HG03045 (cell line): Measurements from ENCODE around the gene MACROD2.

Experiments
- ATAC-seq: cut with Tn5 transposase; IDR thresholded peaks from one replicate; pipeline ENCODE4 v1.9.1; 2021; ENCODE audit warnings: mild to moderate bottlenecking, moderate library complexity; ENCODE audit not compliant: unreplicated experiment

MACROD2 gene

DNA sequence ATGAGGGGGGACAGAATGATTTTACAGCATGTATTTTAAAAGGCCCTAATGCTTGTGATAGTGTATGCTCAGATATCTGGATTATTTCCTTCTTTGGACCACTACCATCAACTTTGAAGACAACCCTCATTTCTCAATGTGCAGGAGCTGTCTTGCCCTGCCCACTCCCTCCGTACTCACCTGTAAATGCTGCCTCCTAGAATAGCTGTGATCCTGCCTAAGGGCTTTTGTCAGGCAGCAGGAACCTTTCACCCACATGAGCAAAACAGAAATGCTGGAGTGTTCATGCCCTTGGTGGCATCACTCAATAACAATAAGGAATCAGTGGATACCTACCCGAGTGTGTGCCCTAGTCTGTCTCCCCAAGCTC is 1065.7 kb downstream of the MACROD2 start:
- no peak for ATAC-seq

DNA sequence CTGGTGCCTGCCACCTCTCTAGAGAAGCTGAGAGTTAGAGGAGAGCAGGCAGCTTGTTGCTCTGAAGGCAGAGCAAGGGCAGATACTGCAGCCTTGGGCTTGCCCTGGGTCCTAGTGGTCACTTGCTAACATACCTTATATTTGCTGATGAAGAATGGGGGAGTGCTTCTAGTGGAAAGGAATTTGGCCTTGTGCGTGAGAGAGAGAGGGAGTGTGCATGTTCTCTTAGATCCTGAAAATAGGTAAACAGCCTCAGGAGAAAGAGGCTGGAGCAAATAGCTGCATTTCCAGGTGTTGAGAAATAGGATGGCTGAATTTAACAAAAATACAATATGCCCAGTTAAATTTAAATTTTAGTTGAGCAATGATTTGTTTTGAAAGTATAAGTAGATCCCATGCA is 1066.6 kb downstream of the MACROD2 start:
- ATAC-seq, result no peak

DNA sequence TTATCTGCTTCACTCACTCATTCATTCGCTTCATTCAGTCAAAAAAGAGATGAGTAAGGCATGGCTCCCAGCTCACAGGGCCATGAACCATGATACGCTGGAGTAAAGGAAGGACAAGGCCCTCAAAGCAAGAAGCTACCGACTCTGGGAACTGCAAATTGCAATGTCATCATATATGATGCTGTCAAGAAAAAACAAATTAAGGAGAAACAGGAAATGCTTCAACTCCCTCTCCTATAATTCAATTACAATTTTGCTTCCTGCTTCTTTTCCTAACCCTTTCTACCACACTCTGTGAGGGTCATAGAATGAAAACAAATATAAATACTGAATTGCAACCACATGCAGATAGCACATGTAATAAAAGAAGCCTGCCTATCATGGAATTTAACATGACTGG is 1067.8 kb downstream of the MACROD2 start:
- no peak for ATAC-seq

DNA sequence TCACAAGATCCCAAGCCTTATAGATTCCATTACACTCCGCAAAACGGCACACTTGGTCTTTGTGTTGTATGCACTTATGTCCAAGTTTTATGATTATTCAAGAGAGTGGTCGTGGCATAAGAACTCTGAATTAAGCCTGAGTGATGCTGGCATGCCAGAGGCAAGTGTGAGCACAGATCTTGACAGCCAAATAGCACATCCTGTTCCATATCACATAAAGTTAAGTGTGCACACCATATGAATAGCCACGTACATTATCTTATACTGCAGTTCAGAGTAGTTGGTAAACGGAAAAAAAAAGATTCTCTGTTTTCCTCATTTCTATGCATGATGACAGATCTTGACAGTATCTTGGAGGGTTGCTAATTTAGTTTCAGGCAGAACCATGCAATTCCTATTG is 1069.4 kb downstream of the MACROD2 start:
- no peak for ATAC-seq

DNA sequence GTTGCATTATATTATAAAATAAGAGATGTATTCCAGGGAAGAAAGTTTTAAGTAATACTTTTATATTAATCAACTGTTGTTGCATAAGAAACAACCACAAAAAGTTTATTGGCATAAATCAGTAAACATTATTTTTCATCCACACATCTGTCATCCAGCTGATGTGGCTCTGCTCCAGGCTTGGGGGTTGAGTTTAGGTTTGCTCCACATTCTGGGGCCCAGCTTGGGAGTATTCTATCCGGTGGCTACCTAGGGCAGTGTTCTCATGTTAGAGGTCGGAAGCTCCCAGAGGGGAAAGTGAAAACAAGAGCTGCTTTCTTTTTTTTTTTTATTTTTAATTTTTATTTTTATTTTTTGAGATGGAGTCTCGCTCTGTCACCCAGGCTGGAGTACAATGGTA is 1070.5 kb downstream of the MACROD2 start:
- ATAC-seq, result no peak

DNA sequence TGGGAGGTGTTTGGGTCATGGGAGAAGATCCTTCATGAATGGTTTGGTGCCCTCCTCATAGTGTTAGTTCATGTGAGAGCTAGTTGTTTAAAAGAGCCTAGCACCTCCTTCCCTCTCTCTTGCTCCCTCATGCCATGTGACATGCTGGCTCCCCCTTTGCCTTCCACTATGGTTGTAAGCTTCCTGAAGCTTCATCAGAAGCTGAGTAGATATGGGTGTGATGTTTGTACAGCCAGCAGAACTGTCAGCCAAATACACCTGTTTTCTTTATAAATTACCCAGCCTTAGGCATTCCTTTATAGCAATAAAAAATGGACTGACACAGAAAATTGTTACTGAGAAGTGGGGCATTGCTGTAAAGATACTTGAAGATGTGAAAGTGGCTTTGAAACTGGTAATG is 1073.2 kb downstream of the MACROD2 start:
- no peak for ATAC-seq

DNA sequence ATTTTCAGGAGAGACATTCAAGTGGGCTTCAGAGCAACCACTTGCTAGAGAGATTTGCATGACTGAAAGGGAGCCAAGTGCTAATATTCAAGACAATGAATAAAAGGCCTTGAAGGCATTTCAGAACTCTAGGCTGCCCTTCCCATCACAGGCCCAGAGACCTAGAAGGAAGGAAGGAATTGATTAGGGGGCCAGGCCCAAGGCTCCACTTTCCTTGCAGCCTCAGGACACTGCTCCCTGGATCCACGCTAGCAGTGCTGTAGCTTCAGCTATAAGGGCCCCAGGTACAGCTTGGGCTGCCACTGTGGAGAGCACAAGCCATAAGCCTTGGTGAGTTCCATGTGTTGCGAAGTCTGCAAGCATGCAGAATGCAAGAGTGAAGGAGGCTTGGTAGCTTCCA is 1074.0 kb downstream of the MACROD2 start:
- no peak for ATAC-seq

DNA sequence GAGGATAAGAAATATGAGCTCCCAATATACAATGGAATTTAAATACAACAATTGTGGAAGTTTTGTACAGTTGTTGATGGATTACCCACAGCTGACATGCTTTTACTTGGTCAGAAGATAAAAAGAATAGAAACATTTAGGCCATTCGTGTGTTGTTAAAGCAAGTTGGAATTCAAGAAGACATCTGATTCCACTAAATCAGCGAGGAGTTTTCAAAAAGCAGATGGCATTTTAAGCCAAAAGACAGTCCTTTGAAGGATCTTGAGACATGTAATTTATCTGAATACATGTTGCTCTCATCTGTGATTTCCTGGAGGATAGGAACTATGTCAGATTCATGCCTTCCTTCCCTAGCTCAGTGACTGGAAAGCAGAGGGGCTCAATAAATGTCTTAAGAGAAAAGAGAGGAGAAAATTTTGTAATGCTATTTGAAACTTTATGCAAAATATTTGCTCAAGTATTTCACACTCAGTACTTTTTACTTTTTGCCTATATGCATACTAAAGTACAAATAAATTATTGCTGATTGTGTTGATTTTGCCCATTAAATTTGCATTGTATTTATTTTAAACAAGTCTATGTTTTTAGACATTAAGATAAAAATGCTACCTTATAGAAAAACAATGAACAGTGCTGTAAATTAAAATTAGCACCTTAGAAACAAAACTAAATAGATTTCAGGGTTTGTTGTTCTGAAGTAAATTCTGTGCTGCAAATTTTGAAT is 1075.9 kb downstream of the MACROD2 start:
- ATAC-seq, result no peak

DNA sequence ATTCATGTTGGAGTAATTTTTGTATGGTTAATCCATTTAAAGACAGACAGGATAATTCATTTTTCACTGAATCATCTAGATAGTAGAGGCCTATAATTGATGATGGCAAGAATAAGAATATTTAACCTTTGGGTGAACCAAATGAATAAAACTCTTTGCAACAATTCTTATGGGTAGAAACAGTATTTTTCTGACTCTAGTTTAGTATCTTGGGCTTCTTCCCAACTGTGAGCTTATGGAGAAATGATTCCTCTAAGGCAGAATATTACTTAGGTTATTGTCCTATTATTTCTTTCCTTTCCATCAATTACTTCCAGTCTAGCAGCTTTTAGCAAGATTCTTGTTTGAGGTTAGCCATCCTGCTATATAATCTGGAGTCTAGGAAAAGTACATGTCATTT is 1077.0 kb downstream of the MACROD2 start:
- ATAC-seq, result no peak

DNA sequence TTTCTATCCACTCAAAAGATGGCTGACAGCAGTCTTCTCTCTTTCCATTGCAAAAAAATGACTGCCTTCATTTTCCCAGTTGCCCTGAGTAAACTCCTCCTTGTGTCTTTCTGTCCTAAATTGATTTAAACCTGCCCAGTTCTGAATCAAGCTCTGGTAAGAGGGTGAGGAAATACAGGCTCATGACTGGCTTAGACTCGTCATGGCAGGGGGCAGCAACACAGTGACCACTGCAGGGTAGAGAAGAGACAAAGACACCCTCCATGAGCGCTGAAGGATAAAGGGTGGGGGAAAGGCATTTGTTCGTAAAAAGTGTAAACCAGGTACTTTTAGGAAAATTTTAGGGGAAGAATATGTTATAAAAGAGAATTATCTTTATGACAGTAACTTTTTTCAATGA is 1080.3 kb downstream of the MACROD2 start:
- ATAC-seq, result no peak

DNA sequence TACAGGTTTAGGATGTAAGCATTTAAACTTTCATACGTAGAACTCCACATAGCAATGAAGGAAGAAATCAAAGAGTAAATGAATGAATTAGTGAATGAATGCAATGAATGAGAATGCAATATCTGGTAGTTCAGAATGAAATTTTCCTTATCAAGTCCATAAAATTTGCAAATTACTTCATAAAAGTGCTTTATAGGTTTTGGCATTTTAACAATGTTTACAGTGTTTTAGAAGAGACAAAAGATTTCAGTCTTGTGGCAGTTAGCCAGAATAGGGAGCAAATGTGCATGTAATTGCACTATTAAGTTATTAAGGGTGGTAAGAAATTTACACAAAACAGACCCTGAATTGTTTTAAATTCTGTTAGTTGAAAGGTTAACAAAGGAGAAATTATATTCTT is 1081.5 kb downstream of the MACROD2 start:
- no peak for ATAC-seq

DNA sequence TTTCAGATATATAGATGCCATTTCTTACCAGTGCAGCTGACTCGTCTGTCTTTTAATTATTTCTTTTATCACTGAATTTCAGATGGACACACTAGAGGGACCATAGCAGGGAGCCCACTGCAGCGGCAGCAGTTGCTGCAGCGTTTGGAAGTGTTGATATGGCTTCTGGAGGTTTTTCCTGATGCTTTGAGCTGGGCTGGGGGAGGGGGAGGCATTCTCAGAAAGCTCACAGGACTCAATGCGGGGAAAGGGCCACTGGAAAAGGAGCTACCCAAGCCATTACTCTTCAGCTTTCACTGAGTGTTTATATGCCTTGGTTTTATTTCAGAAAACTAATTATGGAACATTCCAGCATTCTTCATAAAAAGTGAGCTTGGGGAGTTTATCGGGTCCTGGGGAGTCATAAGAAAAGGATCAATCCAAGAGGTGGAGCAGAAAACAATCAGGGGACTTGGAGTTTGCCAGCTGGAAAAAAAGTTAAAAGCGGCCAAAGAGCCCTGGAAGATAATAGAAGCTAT is 1082.5 kb downstream of the MACROD2 start:
- ATAC-seq, result no peak

DNA sequence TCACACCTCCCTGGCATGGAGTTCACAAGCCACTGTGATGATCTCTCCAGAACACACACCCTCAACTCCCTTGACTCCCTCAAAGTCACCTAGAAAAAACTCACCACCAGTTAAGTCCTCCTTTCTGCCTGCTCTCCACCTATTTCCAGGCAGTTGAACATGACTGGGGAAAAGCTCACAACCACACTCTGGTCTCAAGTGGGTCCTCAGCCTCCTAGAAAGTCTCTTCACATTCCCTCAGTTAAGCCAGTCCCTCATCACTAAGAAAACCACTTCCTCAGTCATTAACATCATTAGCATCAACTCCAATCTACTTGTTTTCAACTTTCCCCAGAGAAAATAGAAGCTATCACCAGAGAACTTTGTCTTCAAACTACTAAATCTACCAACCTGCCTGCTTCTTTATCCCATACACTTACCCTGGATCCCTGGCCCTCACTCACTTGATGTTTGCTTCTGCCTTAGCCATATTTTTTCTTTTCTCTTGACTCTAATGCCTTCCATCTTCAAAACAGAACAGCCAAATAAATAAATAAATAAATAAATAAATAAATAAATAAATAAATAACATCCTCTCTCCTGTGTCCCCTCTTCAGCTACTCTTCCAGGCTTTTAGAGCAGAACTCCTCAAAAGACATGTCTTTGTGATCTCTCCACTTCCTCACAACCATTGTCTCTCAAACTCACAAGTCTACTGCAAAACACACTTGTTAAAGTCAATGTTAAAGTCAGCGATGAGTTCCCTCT is 1084.5 kb downstream of the MACROD2 start:
- ATAC-seq, result no peak

DNA sequence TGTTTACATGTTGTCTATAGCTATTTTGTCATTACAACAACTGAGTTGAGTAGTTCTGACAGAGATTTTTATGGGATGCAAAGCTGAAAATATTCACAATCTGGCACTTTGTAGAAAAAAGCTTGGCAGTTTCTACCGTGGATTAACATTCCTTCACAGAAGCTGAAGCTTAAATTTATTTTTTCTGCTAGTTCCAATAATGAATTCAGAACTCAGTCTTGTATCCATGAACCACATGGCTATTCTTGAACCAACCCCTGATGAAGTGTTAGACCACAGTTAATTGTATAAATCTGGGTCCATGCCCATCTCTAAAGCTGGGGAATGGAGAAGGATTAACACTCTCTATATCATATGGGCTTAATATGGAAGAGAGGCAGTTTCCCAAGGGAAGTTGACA is 1085.9 kb downstream of the MACROD2 start:
- no peak for ATAC-seq

DNA sequence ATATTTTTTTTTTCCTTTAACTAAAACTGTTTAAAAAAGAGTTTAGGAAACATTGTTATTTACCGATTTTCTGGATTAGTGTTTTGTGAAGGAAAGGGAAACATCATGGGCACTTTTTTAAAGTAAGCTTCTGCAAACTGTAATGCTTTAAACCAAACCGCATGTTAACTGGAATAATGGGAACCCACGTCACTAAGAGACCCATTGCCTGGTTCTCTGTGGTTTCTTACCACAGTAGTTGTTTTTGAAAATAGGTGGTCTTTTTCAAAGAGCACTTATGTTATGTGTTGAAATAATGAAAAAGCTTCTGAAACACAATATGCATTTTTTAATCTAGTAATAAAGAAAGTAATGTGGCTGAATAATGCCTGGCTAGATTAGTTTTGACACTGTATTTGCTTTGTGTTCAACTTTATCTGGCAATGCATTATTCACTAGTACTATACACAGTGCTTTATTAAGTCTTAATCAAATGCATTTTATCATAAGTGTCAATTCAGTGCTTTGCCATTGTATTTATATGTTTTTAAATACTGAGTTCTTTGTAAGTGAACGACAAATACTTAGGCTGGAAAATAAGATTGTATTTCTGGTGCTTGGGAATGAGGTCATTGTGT is 1096.2 kb downstream of the MACROD2 start:
- no peak for ATAC-seq

DNA sequence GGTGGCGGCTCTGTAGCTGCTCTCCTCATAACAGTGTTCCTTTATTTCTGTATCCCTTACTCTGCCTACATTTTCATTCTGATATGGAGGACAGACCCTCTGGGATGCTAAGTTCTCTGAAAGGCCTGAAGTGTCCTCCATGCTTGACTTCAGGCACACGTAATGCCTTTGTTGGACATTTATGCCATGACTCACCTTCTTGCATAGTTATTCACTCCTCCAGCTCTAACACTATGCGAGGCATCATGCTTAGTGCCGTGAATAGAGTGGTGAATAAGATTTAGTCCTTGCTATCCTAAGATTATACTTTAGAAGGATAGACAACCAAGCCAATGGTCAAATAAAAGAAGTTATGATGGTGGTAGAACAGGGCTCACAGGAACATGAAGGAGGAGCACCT is 1103.0 kb downstream of the MACROD2 start:
- ATAC-seq, result no peak

DNA sequence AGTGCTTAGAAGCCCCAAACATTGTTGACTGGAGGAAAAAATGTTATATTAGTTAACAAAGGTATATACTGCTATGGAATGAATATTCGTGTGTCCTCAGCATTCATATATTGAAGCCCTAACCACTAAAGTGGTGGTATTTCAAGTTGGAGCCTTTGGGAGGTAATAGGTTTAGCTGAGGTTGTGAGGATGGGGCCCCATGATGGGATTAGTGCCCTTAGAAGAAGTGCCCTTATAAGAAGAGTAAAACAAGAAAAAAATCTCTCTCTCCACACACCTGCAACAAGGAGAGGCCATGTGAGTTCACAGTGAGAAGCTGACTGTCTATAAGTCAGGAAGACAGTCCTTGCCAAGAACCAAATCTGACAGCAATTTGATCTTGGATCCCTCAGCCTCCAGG is 1103.8 kb downstream of the MACROD2 start:
- ATAC-seq, result no peak

DNA sequence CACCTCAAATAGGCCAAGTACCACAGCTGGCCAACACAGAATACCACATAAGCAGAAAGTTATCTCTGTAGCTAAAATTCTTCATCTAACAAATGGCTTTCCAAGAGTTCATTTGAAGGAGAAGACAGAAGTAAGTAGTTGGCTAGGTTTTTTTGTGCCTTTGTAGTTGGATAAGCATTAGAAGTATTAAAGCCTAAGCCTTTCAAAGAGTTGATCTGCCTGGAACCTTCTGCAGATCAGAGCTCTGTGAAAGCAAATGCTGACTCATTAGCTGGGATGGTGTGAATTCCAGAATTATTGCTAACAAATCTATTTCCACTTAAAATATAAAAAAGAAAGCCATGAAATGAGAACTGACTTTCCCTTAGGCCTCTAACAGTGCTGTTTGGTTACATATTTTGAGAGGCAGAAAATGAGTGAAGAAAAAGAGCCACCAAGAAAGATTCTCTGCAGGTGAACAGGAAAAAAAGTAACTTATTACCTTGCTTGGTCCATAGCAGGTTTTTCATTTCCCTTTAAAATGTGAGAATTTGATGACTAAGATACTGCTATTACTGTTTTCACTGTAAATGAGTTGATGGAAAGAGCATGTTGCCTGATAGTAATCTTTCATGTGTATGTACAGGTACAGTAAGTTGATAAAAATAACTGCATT is 1105.3 kb downstream of the MACROD2 start:
- ATAC-seq, result no peak

DNA sequence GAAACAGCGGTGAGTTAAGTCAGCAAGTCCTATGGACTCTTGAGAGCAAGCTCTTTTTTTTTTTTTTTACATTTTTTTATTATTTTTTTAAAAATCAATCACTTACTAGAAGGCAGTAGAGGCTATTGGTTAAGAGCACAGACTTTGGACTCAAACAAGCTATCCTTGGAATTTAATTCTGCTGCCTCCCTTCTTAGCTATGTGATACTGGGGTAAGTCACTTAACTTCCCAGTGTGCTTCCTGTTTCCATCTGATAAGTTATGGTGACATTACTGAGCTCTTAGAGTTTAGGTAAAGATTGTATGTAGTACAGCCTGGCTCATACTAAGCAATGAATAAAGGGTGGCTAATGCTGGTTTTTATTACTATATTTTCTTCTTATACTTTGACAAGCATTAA is 1112.6 kb downstream of the MACROD2 start:
- ATAC-seq, result no peak

DNA sequence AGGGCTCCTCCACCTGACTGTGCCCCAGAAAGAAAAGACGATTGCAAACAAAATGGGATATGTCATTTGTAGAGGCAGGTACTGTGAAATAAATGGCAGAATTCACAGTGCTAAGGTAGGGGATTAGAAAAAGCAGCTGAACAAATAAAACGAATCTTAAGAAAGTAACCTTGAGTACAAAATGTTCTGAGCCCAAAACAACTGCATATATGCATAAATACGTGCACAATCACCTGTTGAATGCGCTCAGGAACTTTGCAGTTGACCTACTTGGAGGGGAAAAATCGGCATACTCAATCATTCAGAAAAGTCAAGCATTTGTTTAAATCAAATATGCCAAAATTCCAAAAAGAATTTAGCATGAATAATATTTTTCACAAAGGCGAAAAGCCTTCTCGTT is 1114.2 kb downstream of the MACROD2 start:
- ATAC-seq, result no peak

DNA sequence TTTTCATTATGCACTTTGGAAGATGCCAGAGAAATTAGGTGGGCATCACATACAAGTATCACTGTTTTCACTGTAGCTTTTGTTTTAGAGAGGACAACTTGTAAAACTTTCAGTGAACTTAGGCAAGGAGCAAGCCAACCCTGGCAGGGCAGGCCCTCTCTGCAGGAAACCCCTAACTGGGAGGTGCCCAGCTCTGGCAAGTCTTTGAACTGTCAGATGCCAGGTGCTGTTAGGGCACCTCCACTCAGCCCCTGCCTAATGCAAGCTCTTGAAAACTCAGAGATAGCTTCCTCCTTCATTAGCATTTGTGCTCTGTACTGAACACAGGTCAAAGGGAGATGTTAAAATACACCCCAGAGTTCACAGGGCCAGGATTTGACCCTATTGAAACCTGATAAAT is 1116.3 kb downstream of the MACROD2 start:
- ATAC-seq, result no peak
